Keratinocyte (primary cell): ENCODE measurements around the gene PER1. TPM values are rescaled to one million over a fixed set of nuclear protein-coding genes. Genes with fewer than 3 reads are reported as not detected.

Experiments
- DNase-seq: peaks from one replicate; pipeline ENCODE4 v3.0.0-alpha.2; 2011; ENCODE audit warnings: low read depth, missing footprints, low spot score
- FAIRE-seq: peaks from 2 replicates; lab custom pipeline; 2011; peaks lifted over from hg19 to GRCh38; lab: Jason Lieb, UNC
- H2AFZ ChIP-seq: 2 replicates; pipeline ENCODE4 v1.6.0; 2012; ENCODE audit warnings: low read length, control low read depth, inconsistent platforms; ENCODE audit not compliant: control insufficient read depth
- H3K27ac ChIP-seq: 2 replicates; pipeline ENCODE4 v1.5.1; 2011; ENCODE audit warnings: low read length; ENCODE audit not compliant: control insufficient read depth, insufficient read depth
- H3K27me3 ChIP-seq: 3 replicates; pipeline ENCODE4 v1.6.0; 2011; ENCODE audit warnings: low read length; ENCODE audit not compliant: control insufficient read depth, insufficient read depth; ENCODE audit errors: extremely low read depth
- H3K36me3 ChIP-seq, 2 experiments: 2 replicates in 1 of 2; 3 replicates in 1 of 2; pipeline ENCODE4 v1.5.1; 2011; ENCODE audit warnings: low read length in 2 of 2, mild to moderate bottlenecking in 1 of 2; ENCODE audit not compliant: control insufficient read depth in 2 of 2, insufficient read depth in 2 of 2; ENCODE audit errors: extremely low read depth in 1 of 2
- H3K4me1 ChIP-seq: 3 replicates; pipeline ENCODE4 v1.5.1; 2011; ENCODE audit warnings: low read length; ENCODE audit not compliant: control insufficient read depth, insufficient read depth; ENCODE audit errors: extremely low read depth
- H3K4me2 ChIP-seq: 3 replicates; pipeline ENCODE4 v1.6.0; 2011; ENCODE audit warnings: low read depth, low read length; ENCODE audit not compliant: control insufficient read depth, insufficient read depth; ENCODE audit errors: extremely low read depth
- H3K4me3 ChIP-seq, 3 experiments: fragments of 200-600 bp in 1 of 3; sonication (generic) in 1 of 3; 2 replicates in 2 of 3; 3 replicates in 1 of 3; pipeline ENCODE4 v1.5.1; 2011 to 2016; ENCODE audit warnings: low read length in 3 of 3, mild to moderate bottlenecking in 3 of 3, control low read depth in 2 of 3, inconsistent platforms in 1 of 3, low read depth in 1 of 3, mixed read lengths in 1 of 3, mixed run types in 1 of 3, moderate library complexity in 1 of 3; ENCODE audit not compliant: control insufficient read depth in 2 of 3, insufficient read depth in 2 of 3; ENCODE audit errors: extremely low read depth in 1 of 3
- H3K79me2 ChIP-seq: 2 replicates; pipeline ENCODE4 v1.6.0; 2012; ENCODE audit warnings: low read length; ENCODE audit not compliant: control insufficient read depth, insufficient read depth
- H3K9ac ChIP-seq: 3 replicates; pipeline ENCODE4 v1.6.0; 2011; ENCODE audit warnings: low read length; ENCODE audit not compliant: control insufficient read depth, insufficient read depth; ENCODE audit errors: extremely low read depth
- H3K9me1 ChIP-seq: 3 replicates; pipeline ENCODE4 v1.6.0; 2011; ENCODE audit warnings: low read length; ENCODE audit not compliant: control insufficient read depth, insufficient read depth; ENCODE audit errors: extremely low read depth
- H3K9me3 ChIP-seq: 2 replicates; pipeline ENCODE4 v1.5.1; 2012; ENCODE audit warnings: low read depth, low read length; ENCODE audit not compliant: control insufficient read depth
- H4K20me1 ChIP-seq: 3 replicates; pipeline ENCODE4 v1.6.0; 2011; ENCODE audit warnings: low read length; ENCODE audit not compliant: control insufficient read depth, insufficient read depth; ENCODE audit errors: extremely low read depth
- EZH2 ChIP-seq: IDR thresholded peaks from one replicate; pipeline ENCODE4 v1.6.1; 2012; ENCODE audit warnings: inconsistent platforms, mild to moderate bottlenecking, low read length, moderate library complexity
- dilution Hi-C: fragments of 300-500 bp; cut with MboI; formaldehyde crosslinking; loops from one replicate; pipeline ENCODE4 v1.7.0; 2020; ENCODE audit warnings: low sequenced_read_pairs; ENCODE audit not compliant: extremely low pct_ligation_motif_present
- polyA plus RNA-seq, 5 experiments: library from polyadenylated mRNA; depleted of rRNA in 3 of 5; stranded (reverse) in 3 of 5; stranded (forward) in 1 of 5; unstranded in 1 of 5; fragments of >200 nt; gene quantifications; 1 replicate in 1 of 5; 2 replicates in 3 of 5; 3 replicates in 1 of 5; pipeline versions ENCODE4 v1.2.1 to v1.2.3, GENCODE V29; 2011 to 2012; ENCODE audit warnings: missing spikeins in 2 of 5, low read depth in 1 of 5, low replicate concordance in 1 of 5
- TF ChIP-seq, protein P1 (sequence below), 3 experiments: IDR thresholded peaks in 1 of 3; conservative IDR thresholded peaks in 1 of 3; optimal IDR thresholded peaks in 1 of 3; 2 replicates in 2 of 3; 3 replicates in 1 of 3; pipeline versions ENCODE3 to v1.5.1; 2011; ENCODE audit warnings: low read length in 3 of 3, mild to moderate bottlenecking in 3 of 3, moderate library complexity in 2 of 3, control low read depth in 1 of 3, inconsistent platforms in 1 of 3; ENCODE audit not compliant: insufficient read depth in 2 of 3; ENCODE audit errors: extremely low read depth in 1 of 3

The PER1 gene
- polyA plus RNA-seq, 1 donor (not counting 4 experiments of a cell fraction or from before 2014, with no cell fraction given), result 15.1 TPM

DNA sequence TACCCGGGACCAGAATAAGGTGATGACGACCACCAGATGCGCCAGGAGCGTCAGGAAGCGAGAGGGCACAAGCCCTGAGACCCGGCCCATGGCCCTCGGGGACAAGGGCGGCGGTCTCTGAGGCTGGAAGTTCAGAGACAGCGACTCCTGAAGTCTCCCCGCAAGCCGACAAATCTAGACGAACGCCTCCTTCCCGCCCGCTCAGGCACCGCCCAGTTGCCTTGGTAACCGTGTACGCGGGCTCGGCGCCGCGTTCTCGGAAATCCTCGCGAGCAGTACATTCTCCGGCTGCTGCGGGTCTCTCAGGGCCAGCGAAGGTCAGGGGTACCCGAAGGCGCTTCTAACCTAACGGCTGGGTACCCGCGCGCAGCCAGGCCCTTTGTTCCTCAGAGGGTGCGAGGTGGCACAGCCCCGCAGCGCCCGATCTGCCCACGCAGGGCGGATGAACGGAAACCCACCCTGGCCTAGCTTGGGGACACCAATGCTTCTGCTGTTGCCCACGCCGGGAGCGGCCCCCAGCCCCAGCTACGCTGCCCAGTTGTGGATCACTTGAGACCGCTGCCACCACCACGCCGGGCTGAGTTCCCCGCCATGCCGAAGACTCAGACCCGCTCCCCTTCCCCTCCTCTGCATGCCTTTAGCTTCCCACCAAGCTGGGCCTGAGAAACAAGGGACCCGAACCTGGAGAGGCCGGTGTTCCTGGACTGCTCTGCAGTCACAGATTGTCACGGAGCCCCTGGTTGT is 24.2 kb upstream of the PER1 start, which contains the start of gene TMEM107:
TSS of gene TMEM107 (minus strand) at position 184 of the 744 bp plus-strand sequence. CDS start at position 90, 94 bp downstream.
- H2AFZ ChIP-seq, result peak within 1 kb of the TSS; percentile 88
- peak within 1 kb of the TSS; percentile 71 for H3K27ac ChIP-seq
- peak within 1 kb of the TSS; percentile 85 for H3K9ac ChIP-seq
- FAIRE-seq (no peak), DNase-seq (no peak)
- peak within 1 kb of the TSS; percentile 58 to 80 (median 77) for H3K4me3 ChIP-seq
- H3K4me1 ChIP-seq, result peaks cover 20% of the 10 kb centered on the region
- no peaks in the 10 kb centered on the region for H4K20me1 ChIP-seq
- no peaks in the 10 kb centered on the region for H3K9me3 ChIP-seq
- H3K36me3 ChIP-seq, result no peaks in the 10 kb centered on the region
- peak within 1 kb of the TSS; percentile 94 for H3K4me2 ChIP-seq
- no peaks in the 10 kb centered on the region for H3K27me3 ChIP-seq
- TF ChIP-seq EZH2, result no peak
- TF ChIP-seq, protein P1, sequence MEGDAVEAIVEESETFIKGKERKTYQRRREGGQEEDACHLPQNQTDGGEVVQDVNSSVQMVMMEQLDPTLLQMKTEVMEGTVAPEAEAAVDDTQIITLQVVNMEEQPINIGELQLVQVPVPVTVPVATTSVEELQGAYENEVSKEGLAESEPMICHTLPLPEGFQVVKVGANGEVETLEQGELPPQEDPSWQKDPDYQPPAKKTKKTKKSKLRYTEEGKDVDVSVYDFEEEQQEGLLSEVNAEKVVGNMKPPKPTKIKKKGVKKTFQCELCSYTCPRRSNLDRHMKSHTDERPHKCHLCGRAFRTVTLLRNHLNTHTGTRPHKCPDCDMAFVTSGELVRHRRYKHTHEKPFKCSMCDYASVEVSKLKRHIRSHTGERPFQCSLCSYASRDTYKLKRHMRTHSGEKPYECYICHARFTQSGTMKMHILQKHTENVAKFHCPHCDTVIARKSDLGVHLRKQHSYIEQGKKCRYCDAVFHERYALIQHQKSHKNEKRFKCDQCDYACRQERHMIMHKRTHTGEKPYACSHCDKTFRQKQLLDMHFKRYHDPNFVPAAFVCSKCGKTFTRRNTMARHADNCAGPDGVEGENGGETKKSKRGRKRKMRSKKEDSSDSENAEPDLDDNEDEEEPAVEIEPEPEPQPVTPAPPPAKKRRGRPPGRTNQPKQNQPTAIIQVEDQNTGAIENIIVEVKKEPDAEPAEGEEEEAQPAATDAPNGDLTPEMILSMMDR (optimal IDR thresholded peaks at IDR 0.05 in 1 of 3, IDR thresholded peaks at IDR 0.05 in 1 of 3, conservative IDR thresholded peaks at IDR 0.05 in 1 of 3; ENCODE audit: extremely low read depth in 1 of 3, insufficient read depth in 2 of 3, low read length in 3 of 3), result no peak
- dilution Hi-C loops, result no loop called here
- H3K9me1 ChIP-seq, result no peaks in the 10 kb centered on the region
- peaks cover 6% of the 10 kb centered on the region for H3K79me2 ChIP-seq

DNA sequence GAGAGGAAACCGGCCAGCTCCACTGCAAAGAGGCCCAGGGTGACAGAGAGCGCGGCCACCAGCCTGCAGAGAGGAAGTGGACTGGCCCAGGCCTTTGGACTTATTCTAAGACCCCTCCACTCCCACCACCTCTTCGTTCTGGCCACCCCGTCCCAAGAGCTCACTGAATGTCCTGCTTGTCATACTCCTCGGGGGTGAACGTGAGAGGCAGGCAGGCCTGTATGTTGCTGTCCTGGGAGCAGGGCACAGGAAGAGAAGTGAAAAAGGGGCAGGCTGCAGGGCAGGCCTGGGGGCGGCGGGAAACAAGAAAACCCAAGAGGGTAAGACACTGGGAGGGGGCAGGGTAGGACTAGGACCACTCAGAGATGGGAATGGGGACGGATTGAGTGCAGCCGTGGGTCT is 23.6 kb upstream of the PER1 start:
- TF ChIP-seq EZH2, result no peak
- TF ChIP-seq, protein P1 (optimal IDR thresholded peaks at IDR 0.05 in 1 of 3, IDR thresholded peaks at IDR 0.05 in 1 of 3, conservative IDR thresholded peaks at IDR 0.05 in 1 of 3; ENCODE audit: extremely low read depth in 1 of 3, insufficient read depth in 2 of 3, low read length in 3 of 3), result no peak
- Histone ChIP-seq H3K4me2 (peak overlapping the region; percentile 94), H3K36me3 (no peaks in the 10 kb centered on the region), H3K9me1 (no peaks in the 10 kb centered on the region), H4K20me1 (no peaks in the 10 kb centered on the region), H3K9me3 (no peaks in the 10 kb centered on the region), H3K4me1 (peaks cover 20% of the 10 kb centered on the region), H3K9ac (peak overlapping the region; percentile 85), H3K27me3 (no peaks in the 10 kb centered on the region), H2AFZ (peak overlapping the region; percentile 86), H3K4me3 (peak overlapping the region; percentile 58 to 80 (median 77)), H3K27ac (peak overlapping the region; percentile 71), H3K79me2 (peaks cover 6% of the 10 kb centered on the region)
- FAIRE-seq (no peak), DNase-seq (no peak)
- dilution Hi-C loops, result no loop called here
